AG09319 (cell line): ENCODE results near the gene SLC24A4.
"Not testable (repeated sequence)": the region's sequence is repeated elsewhere in the genome, so short reads cannot be mapped to it uniquely, and the experiment has no call there.

Experiments used
- DNase-seq: peaks from one replicate; pipeline ENCODE4 v3.0.0-alpha.2; 2010; ENCODE audit warnings: low read depth; ENCODE audit errors: extremely low read depth
- TF ChIP-seq, protein P1 (sequence below): IDR thresholded peaks from 2 replicates; pipeline ENCODE4 v1.5.1; 2011; ENCODE audit warnings: low read depth, mild to moderate bottlenecking, inconsistent platforms, low read length, moderate library complexity

Gene SLC24A4

DNA sequence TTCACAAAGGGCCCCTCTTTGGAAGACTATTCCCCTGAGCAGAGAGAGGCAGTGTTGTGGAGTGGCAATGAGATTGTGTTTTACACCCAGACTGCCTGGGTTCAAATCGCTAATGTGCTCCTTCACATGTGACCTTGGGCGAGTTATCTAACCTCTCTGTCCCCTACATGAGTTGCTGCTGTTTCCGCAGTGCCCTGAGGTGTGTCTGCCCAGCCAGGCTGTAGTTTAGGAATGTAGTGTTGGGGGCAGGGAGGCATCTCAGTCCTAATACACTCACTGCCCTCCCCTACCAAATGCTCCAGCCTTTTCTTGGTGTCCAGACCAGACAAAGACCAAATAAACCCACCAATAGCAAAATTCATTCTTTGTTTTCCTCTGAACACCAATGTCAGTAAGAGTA, 78.6 kb downstream of the SLC24A4 start:
- TF ChIP-seq, protein P1, sequence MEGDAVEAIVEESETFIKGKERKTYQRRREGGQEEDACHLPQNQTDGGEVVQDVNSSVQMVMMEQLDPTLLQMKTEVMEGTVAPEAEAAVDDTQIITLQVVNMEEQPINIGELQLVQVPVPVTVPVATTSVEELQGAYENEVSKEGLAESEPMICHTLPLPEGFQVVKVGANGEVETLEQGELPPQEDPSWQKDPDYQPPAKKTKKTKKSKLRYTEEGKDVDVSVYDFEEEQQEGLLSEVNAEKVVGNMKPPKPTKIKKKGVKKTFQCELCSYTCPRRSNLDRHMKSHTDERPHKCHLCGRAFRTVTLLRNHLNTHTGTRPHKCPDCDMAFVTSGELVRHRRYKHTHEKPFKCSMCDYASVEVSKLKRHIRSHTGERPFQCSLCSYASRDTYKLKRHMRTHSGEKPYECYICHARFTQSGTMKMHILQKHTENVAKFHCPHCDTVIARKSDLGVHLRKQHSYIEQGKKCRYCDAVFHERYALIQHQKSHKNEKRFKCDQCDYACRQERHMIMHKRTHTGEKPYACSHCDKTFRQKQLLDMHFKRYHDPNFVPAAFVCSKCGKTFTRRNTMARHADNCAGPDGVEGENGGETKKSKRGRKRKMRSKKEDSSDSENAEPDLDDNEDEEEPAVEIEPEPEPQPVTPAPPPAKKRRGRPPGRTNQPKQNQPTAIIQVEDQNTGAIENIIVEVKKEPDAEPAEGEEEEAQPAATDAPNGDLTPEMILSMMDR, result no peak

DNA sequence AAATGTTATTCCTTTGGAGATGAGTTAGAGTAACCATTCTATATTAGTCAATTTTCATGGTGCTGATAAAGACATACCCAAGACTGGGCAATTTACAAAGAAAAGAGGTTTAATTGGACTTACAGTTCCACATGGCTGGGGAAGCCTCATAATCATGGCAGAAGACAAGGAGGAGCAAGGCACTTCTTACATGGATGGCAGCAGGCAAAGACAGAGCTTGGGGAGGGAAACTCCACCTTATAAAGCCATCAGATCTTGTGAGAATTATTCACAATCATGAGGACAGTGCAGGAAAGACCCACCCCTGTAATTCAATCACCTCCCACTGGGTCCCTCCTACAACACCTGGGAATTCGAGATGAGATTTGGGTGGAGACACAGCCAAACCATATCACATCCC, 79.5 kb downstream of the SLC24A4 start:
- not testable (repeated sequence) for DNase-seq

More for the DNA sequence above, 78.6 kb downstream of the SLC24A4 start:
- no peak for DNase-seq

DNA sequence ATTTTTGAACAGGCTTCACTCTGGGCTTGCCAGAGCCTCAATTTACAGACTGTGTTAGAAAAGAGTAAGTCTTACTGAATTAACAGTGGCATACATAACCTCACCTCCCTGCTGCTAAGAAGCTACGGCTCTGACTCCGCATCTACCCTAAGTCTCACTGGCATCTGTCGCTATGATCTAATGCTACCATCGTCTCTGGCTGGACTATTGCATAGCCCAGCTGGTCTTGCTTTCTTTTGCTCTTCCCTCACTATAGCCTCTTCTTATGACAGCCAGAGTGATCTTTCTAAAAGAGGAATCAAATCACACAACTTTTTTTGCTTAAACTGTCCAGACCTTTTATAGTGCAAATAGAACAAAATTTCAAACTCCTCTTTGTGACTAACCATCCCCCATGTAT, 81.1 kb downstream of the SLC24A4 start:
- no peak for DNase-seq
- TF ChIP-seq, protein P1, result no peak

DNA sequence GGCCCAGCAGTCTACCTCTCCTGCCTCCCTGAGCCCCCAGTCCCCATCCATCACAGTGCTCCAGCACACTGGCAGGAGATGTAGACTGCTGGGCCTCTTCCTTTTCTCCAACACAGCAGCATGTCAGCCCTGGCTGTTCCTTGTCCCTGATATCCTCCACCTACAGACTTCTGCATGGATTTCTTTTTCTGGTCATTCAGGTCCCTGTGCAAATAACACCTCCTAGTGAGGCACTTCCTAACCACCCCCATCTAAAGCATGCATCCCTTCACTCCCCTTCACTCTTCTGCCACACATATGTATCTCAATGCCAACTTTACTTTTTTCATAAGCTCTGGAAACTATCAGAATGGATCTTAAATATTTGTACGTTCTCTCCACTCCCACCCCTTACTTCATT, 81.5 kb downstream of the SLC24A4 start:
- TF ChIP-seq, protein P1, result no peak
- DNase-seq, result no peak

DNA sequence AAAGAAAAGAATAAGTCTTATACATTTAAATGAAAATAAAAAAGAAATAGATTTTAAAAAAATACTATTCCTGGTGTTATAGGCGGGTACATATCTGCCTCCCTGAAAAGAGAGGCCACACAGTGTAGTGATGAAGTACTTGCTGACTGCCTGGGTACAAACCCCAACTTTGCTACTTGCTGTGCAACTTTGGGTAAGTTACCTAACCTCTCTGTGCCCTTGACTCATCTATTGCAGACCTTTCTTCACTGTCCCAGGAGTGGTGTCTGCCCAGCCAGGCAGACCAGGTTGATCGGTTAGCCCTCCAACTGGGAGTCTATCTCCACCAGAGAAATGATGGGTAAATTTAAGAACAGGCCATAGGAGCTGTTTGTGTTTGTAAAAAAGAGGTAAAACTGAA, 82.0 kb downstream of the SLC24A4 start:
- DNase-seq, result no peak
- TF ChIP-seq, protein P1, result no peak

DNA sequence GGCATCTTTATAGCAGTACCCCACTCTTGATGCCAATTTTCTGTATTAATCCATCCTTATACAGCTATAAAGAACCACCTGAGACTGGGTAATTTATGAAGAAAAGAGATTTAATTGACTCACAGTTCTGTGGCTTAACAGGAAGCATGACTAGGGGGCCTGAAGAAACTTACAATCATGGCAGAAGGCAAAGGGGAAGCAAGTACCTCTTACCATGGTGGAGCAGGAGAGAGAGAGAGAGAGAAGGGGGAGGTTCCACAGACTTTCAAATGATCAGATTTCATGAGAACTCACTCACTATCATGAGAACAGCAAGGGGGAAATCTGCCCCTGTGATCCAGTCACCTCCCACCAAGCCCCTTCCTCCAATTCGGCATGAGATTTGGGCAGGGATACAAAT, 84.4 kb downstream of the SLC24A4 start:
- DNase-seq, result no peak
- TF ChIP-seq, protein P1, result no peak

DNA sequence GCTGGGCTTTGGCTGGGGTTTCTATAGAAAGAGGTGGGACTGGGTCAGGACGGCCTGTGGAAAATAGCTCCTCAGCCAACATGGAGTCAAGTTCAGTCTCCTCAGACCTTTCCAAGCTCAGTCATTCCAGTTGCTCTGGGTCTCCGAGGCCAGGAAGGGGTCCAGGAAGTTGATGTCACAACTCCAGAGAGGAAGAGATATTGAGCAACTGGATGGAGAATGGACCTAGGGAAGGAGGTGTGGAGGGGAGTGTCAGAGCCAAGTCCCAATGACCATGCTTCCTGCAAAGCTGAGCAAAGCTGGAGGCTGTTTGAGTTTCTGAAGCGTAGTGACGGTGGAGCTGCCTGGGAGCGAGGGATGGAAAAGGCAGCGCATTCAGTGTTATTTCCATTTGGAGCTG, 86.1 kb downstream of the SLC24A4 start:
- DNase-seq, result no peak
- TF ChIP-seq, protein P1, result no peak

DNA sequence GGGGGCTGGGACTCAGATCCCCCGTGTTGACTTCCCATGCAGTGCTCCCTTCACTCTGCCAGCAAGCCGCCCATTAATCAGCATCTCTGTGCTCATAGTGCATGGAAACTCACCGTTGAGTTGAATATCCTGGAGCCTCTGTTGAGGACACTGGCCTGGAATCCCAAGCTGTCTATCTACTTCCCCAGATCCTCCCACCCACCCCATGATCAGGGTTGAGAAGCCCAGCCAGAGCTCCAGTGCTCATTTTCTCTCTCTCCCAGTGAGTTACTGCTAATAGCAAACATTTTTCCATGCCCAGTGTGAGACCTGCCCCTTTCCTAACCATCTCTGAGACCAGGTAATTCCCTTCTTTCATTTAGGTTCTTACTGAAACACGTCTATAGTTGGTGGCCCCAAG, 88.2 kb downstream of the SLC24A4 start:
- TF ChIP-seq, protein P1, result no peak
- DNase-seq, result no peak
